ENCODE data around the gene CCL22.

The CCL22 gene

GRCh38 chr16:57358527-57359095 is at the start of gene CCL22:
TSS of gene CCL22 (plus strand) at chr16:57358783. CDS start at chr16:57358817, 34 bp downstream.
- no peak for DNase-seq (ENCODE audit: low read depth, low spot score)
- H3K9me3 ChIP-seq (ENCODE audit: low read depth, low read length): no peaks in the 10 kb centered on the region
- no peak within 1 kb of the TSS for H3K9ac ChIP-seq (ENCODE audit: insufficient read length)
- no peak within 1 kb of the TSS for H3K27ac ChIP-seq
- H3K36me3 ChIP-seq (ENCODE audit: insufficient read depth, low read length): no peaks in the 10 kb centered on the region
- H3K4me3 ChIP-seq: no peak within 1 kb of the TSS
- no peak for TF ChIP-seq FOXP2 (optimal IDR thresholded peaks at IDR 0.05; ENCODE audit: control extremely low read depth, extremely low read length, insufficient read depth)
- TF ChIP-seq POLR2AphosphoS5 (IDR thresholded peaks at IDR 0.05; ENCODE audit: borderline replicate concordance, low read depth, low read length): no peak
- TF ChIP-seq EZH2 (IDR thresholded peaks at IDR 0.05): no peak

GRCh38 chr16:57310801-57311200 is 47.8 kb upstream of the CCL22 start:
- H3K4me3 ChIP-seq: no peak overlapping the region
- H3K36me3 ChIP-seq (ENCODE audit: insufficient read depth, low read length): no peaks in the 10 kb centered on the region
- H3K9ac ChIP-seq (ENCODE audit: insufficient read length): no peak overlapping the region
- no peak overlapping the region for H3K27ac ChIP-seq
- no peak for DNase-seq (ENCODE audit: low read depth, low spot score)
- TF ChIP-seq POLR2AphosphoS5 (IDR thresholded peaks at IDR 0.05; ENCODE audit: borderline replicate concordance, low read depth, low read length) (no peak), EZH2 (IDR thresholded peaks at IDR 0.05) (no peak)
- H3K9me3 ChIP-seq (ENCODE audit: low read depth, low read length): no peaks in the 10 kb centered on the region

GRCh38 chr16:57313509-57313908 is 45.1 kb upstream of the CCL22 start:
- Histone ChIP-seq H3K9ac (ENCODE audit: insufficient read length) (no peak overlapping the region), H3K36me3 (ENCODE audit: insufficient read depth, low read length) (no peaks in the 10 kb centered on the region), H3K9me3 (ENCODE audit: low read depth, low read length) (no peaks in the 10 kb centered on the region), H3K4me3 (no peak overlapping the region), H3K27ac (no peak overlapping the region)
- no peak for TF ChIP-seq POLR2AphosphoS5 (IDR thresholded peaks at IDR 0.05; ENCODE audit: borderline replicate concordance, low read depth, low read length)
- TF ChIP-seq EZH2 (IDR thresholded peaks at IDR 0.05): no peak
- TF ChIP-seq FOXP2 (optimal IDR thresholded peaks at IDR 0.05; ENCODE audit: control extremely low read depth, extremely low read length, insufficient read depth): no peak
- DNase-seq (ENCODE audit: low read depth, low spot score): no peak

GRCh38 chr16:57314161-57314785 is 44.3 kb upstream of the CCL22 start:
- no peak for TF ChIP-seq EZH2 (IDR thresholded peaks at IDR 0.05)
- no peak for TF ChIP-seq FOXP2 (optimal IDR thresholded peaks at IDR 0.05; ENCODE audit: control extremely low read depth, extremely low read length, insufficient read depth)
- no peak for TF ChIP-seq POLR2AphosphoS5 (IDR thresholded peaks at IDR 0.05; ENCODE audit: borderline replicate concordance, low read depth, low read length)
- Histone ChIP-seq H3K9me3 (ENCODE audit: low read depth, low read length) (no peaks in the 10 kb centered on the region), H3K4me3 (no peak overlapping the region), H3K27ac (no peak overlapping the region), H3K36me3 (ENCODE audit: insufficient read depth, low read length) (no peaks in the 10 kb centered on the region), H3K9ac (ENCODE audit: insufficient read length) (no peak overlapping the region)
- no peak for DNase-seq (ENCODE audit: low read depth, low spot score)

GRCh38 chr16:57315416-57315815 is 43.2 kb upstream of the CCL22 start:
- no peaks in the 10 kb centered on the region for H3K9me3 ChIP-seq (ENCODE audit: low read depth, low read length)
- H3K4me3 ChIP-seq: no peak overlapping the region
- no peak overlapping the region for H3K27ac ChIP-seq
- no peak for DNase-seq (ENCODE audit: low read depth, low spot score)
- no peak overlapping the region for H3K9ac ChIP-seq (ENCODE audit: insufficient read length)
- TF ChIP-seq FOXP2 (optimal IDR thresholded peaks at IDR 0.05; ENCODE audit: control extremely low read depth, extremely low read length, insufficient read depth): no peak
- no peak for TF ChIP-seq POLR2AphosphoS5 (IDR thresholded peaks at IDR 0.05; ENCODE audit: borderline replicate concordance, low read depth, low read length)
- TF ChIP-seq EZH2 (IDR thresholded peaks at IDR 0.05): no peak
- no peaks in the 10 kb centered on the region for H3K36me3 ChIP-seq (ENCODE audit: insufficient read depth, low read length)

- no peak overlapping the region for H3K4me3 ChIP-seq
- no peaks in the 10 kb centered on the region for H3K36me3 ChIP-seq (ENCODE audit: insufficient read depth, low read length)
- no peak for DNase-seq (ENCODE audit: low read depth, low spot score)
- TF ChIP-seq EZH2 (IDR thresholded peaks at IDR 0.05): no peak
- TF ChIP-seq FOXP2 (optimal IDR thresholded peaks at IDR 0.05; ENCODE audit: control extremely low read depth, extremely low read length, insufficient read depth): no peak
- no peak for TF ChIP-seq POLR2AphosphoS5 (IDR thresholded peaks at IDR 0.05; ENCODE audit: borderline replicate concordance, low read depth, low read length)
- no peak overlapping the region for H3K27ac ChIP-seq
- no peak overlapping the region for H3K9ac ChIP-seq (ENCODE audit: insufficient read length)
- H3K9me3 ChIP-seq (ENCODE audit: low read depth, low read length): no peaks in the 10 kb centered on the region
These were observed 42.1 kb upstream of the CCL22 start for GRCh38 chr16:57316390-57317017.

- no peak overlapping the region for H3K27ac ChIP-seq
- no peak for DNase-seq (ENCODE audit: low read depth, low spot score)
- no peak overlapping the region for H3K9ac ChIP-seq (ENCODE audit: insufficient read length)
- H3K4me3 ChIP-seq: no peak overlapping the region
- TF ChIP-seq POLR2AphosphoS5 (IDR thresholded peaks at IDR 0.05; ENCODE audit: borderline replicate concordance, low read depth, low read length): no peak
- no peak for TF ChIP-seq FOXP2 (optimal IDR thresholded peaks at IDR 0.05; ENCODE audit: control extremely low read depth, extremely low read length, insufficient read depth)
- TF ChIP-seq EZH2 (IDR thresholded peaks at IDR 0.05): no peak
- no peaks in the 10 kb centered on the region for H3K36me3 ChIP-seq (ENCODE audit: insufficient read depth, low read length)
- no peaks in the 10 kb centered on the region for H3K9me3 ChIP-seq (ENCODE audit: low read depth, low read length)
These were observed 40.2 kb upstream of the CCL22 start for GRCh38 chr16:57318240-57318970.

- DNase-seq (ENCODE audit: low read depth, low spot score): no peak
- no peak overlapping the region for H3K9ac ChIP-seq (ENCODE audit: insufficient read length)
- no peak overlapping the region for H3K4me3 ChIP-seq
- H3K9me3 ChIP-seq (ENCODE audit: low read depth, low read length): no peaks in the 10 kb centered on the region
- H3K36me3 ChIP-seq (ENCODE audit: insufficient read depth, low read length): no peaks in the 10 kb centered on the region
- TF ChIP-seq EZH2 (IDR thresholded peaks at IDR 0.05) (no peak), FOXP2 (optimal IDR thresholded peaks at IDR 0.05; ENCODE audit: control extremely low read depth, extremely low read length, insufficient read depth) (no peak), POLR2AphosphoS5 (IDR thresholded peaks at IDR 0.05; ENCODE audit: borderline replicate concordance, low read depth, low read length) (no peak)
- no peak overlapping the region for H3K27ac ChIP-seq
These were observed 38.9 kb upstream of the CCL22 start for GRCh38 chr16:57319646-57320045.
